CD4-positive, alpha-beta T cell treated with Interleukin-6 at 100 ng/mL for 8 hours (primary cell): ENCODE data around the gene RBM27.
"Not testable (repeated sequence)": the region's sequence is repeated elsewhere in the genome, so short reads cannot be mapped to it uniquely, and the experiment has no call there.

Experiments
- DNase-seq: peaks from one replicate; pipeline ENCODE4 v3.0.0-alpha.2; 2020; ENCODE audit warnings: mixed read lengths, low spot score

RBM27 gene

GRCh38 chr5:146208916-146209522, 5.6 kb downstream of the RBM27 start:
- DNase-seq: no peak

- DNase-seq: no peak
Observed at GRCh38 chr5:146209714-146210113, 6.3 kb downstream of the RBM27 start.

- not testable (repeated sequence) for DNase-seq
Observed at GRCh38 chr5:146210810-146211209, 7.4 kb downstream of the RBM27 start.

- no peak for DNase-seq
Observed at GRCh38 chr5:146213210-146213826, 9.9 kb downstream of the RBM27 start.

GRCh38 chr5:146214881-146215280, 11.5 kb downstream of the RBM27 start:
- DNase-seq: not testable (repeated sequence)

- DNase-seq: no peak
Observed at GRCh38 chr5:146218168-146218567, 14.8 kb downstream of the RBM27 start.

GRCh38 chr5:146219243-146219642, 15.8 kb downstream of the RBM27 start:
- DNase-seq: no peak

GRCh38 chr5:146221234-146221633, 17.8 kb downstream of the RBM27 start:
- no peak for DNase-seq

- no peak for DNase-seq
Observed at GRCh38 chr5:146222005-146222404, 18.6 kb downstream of the RBM27 start.

- no peak for DNase-seq
Observed at GRCh38 chr5:146223179-146223578, 19.8 kb downstream of the RBM27 start.

GRCh38 chr5:146229222-146229621, 25.8 kb downstream of the RBM27 start:
- DNase-seq: no peak

GRCh38 chr5:146232223-146232622, 28.8 kb downstream of the RBM27 start:
- no peak for DNase-seq

- no peak for DNase-seq
Observed at GRCh38 chr5:146233441-146233840, 30.0 kb downstream of the RBM27 start.

- DNase-seq: no peak
Observed at GRCh38 chr5:146238973-146239372, 35.6 kb downstream of the RBM27 start.

GRCh38 chr5:146240951-146241350, 37.5 kb downstream of the RBM27 start:
- no peak for DNase-seq

GRCh38 chr5:146243247-146243646, 39.8 kb downstream of the RBM27 start:
- DNase-seq: no peak

- DNase-seq: no peak
Observed at GRCh38 chr5:146248561-146248960, 45.2 kb downstream of the RBM27 start.

- no peak for DNase-seq
Observed at GRCh38 chr5:146249801-146250200, 46.4 kb downstream of the RBM27 start.
